Heart left ventricle (tissue), 16 donors: ENCODE measurements around the gene ERICH6B. TPM values are rescaled to one million over a fixed set of nuclear protein-coding genes. Genes with fewer than 3 reads are reported as not detected.

ENCODE experiments used
- ATAC-seq, 4 donors: fragments of 200-7000 bp; cut with Tn5 transposase; one replicate each; pipeline ENCODE4 v1.9.1; 2020 to 2022; ENCODE audit warnings: moderate library complexity in 4 of 4, mild to moderate bottlenecking in 3 of 4, moderate number of reproducible peaks in 1 of 4
- DNase-seq, 5 donors: peaks; one replicate each; pipeline ENCODE4 v3.0.0-alpha.2; 2020
- H3K27ac ChIP-seq, 12 donors: fragments of 200-600 bp; sonication (generic) in 4 of 12; one replicate each; pipeline versions ENCODE4 v1.5.0 to v1.8.0; 2016 to 2022; ENCODE audit warnings: mild to moderate bottlenecking in 2 of 12
- H3K27me3 ChIP-seq, 9 donors: fragments of 200-600 bp; sonication (generic) in 2 of 9; one replicate each; pipeline versions ENCODE4 v1.5.1 to v1.8.0; 2016 to 2022; ENCODE audit warnings: mild to moderate bottlenecking in 3 of 9
- H3K36me3 ChIP-seq, 9 donors: fragments of 200-600 bp; sonication (generic) in 2 of 9; one replicate each; pipeline versions ENCODE4 v1.5.0 to v1.8.0; 2018 to 2022; ENCODE audit warnings: mild to moderate bottlenecking in 2 of 9
- H3K4me1 ChIP-seq, 12 donors: fragments of 200-600 bp; sonication (generic) in 4 of 12; one replicate each; pipeline versions ENCODE4 v1.5.0 to v1.8.0; 2016 to 2022; ENCODE audit warnings: mild to moderate bottlenecking in 3 of 12
- H3K4me3 ChIP-seq, 12 donors: fragments of 200-600 bp; sonication (generic) in 4 of 12; one replicate each; pipeline versions ENCODE4 v1.5.0 to v1.8.0; 2017 to 2022; ENCODE audit warnings: mild to moderate bottlenecking in 9 of 12, moderate library complexity in 4 of 12
- H3K9me3 ChIP-seq, 12 donors: fragments of 200-600 bp; sonication (generic) in 4 of 12; one replicate each; pipeline versions ENCODE4 v1.5.0 to v1.8.0; 2016 to 2022; ENCODE audit warnings: mild to moderate bottlenecking in 1 of 12
- CTCF ChIP-seq, 12 donors: fragments of 200-600 bp; sonication (generic) in 4 of 12; IDR thresholded peaks; one replicate each; pipeline versions ENCODE4 v1.5.0 to v1.8.0; 2018 to 2022; ENCODE audit warnings: antibody characterized with exemption in 12 of 12, mild to moderate bottlenecking in 5 of 12
- POLR2A ChIP-seq, 2 donors: fragments of 450-650 bp; IDR thresholded peaks; one replicate each; pipeline ENCODE4 v1.6.1; 2017; ENCODE audit warnings: antibody characterized with exemption in 2 of 2, mild to moderate bottlenecking in 2 of 2, moderate library complexity in 2 of 2
- WGBS, 4 donors: extraction: QIAGEN DNeasy Blood & Tissue Kit in 2 of 4; methylation state at CpG; one replicate each; pipeline versions ENCODE4 v1.1.5 to v1.1.7; 2013 to 2018; 5-methylcytosine and 5-hydroxymethylcytosine counted together
- intact Hi-C, 10 donors: fragments of 100-400 bp; cut with DNase I; formaldehyde crosslinking; loops; one replicate each; pipeline versions ENCODE4 v1.11.1 to v1.14.2; 2022
- polyA plus RNA-seq, 2 donors: library from polyadenylated mRNA; stranded (reverse); fragments of 200-250 nt; gene quantifications; one replicate each; pipeline ENCODE4 v1.2.3, GENCODE V29; 2013
- total RNA-seq, 9 donors: library from RNA; depleted of rRNA in 2 of 9; stranded (reverse); fragments of >200 nt in 2 of 9; fragmentation: NEBNext Ultra II Directional in 3 of 9; extraction: Animal tissue kit (Norgen Biotek cat#: 25700) in 3 of 9; gene quantifications; one replicate each; pipeline versions ENCODE4 v1.1.0 to v1.2.4, GENCODE V29; 2016 to 2023
- donor health status: ischemic (EF 13 %, LVEDD 7.1; RV severe dilation, severe dysfunction).
- donor health status: healthy with polysubstance abuse.
- donor health status: DM: no; HTN: yes; CAD: no.
- donor health status: DM: no; HTN: no; CAD: no.
- donor health status: ischemic (EF 25% LVEDD 6.9; RV normal size, moderate dysfunction).
- donor health status: ischemic (EF 25% LVEDD 5.7; RV mildly dilated, moderate dysfunction).
- donor health status: healthy.
- donor health status: DM: yes; HTN: yes; CAD: no.
- donor health status: ischemic (EF 35%, LVEDD 5.7; RV mildly dilated, moderate dysfunction).
- donor health status: nonischemic (EF 11% LVEDD 7.7; RV severe dilation, severe dysfunction).
- donor health status: DM: yes; HTN: yes; CAD: no.
- donor health status: PGD.
- donor health status: ischemic (EF 29% LVEDD 5.4; RV normal size, mild dysfunction).
- donor health status: nonischemic (EF 23%, LVEDD 6.1; RV moderate dilation, normal function).

The ERICH6B gene
- total and polyA plus RNA-seq, 11 donors = not detected

GRCh38 chr13:45542878-45543277 lies 72.7 kb downstream of the ERICH6B start:
- Histone ChIP-seq H3K4me3 (no peak overlapping the region), H3K36me3 (peaks cover 0 to 4% (median 0%) of the 10 kb centered on the region in 9 donors), H3K27ac (no peak overlapping the region), H3K4me1 (peaks cover 0 to 4% (median 0%) of the 10 kb centered on the region in 12 donors), H3K27me3 (no peaks in the 10 kb centered on the region), H3K9me3 (no peaks in the 10 kb centered on the region)
- WGBS, 4 donors = 79 to 91% (median 81%) methylated on average over 3 to 5 of the region's 5 CpGs
- DNase-seq = no peak
- TF ChIP-seq POLR2A (IDR thresholded peaks at IDR 0.05) (no peak), CTCF (IDR thresholded peaks at IDR 0.05) (no peak)
- ATAC-seq = no peak
- intact Hi-C loops = no loop called here

GRCh38 chr13:45542391-45542790 lies 73.1 kb downstream of the ERICH6B start:
- H3K9me3 ChIP-seq = no peaks in the 10 kb centered on the region
- H3K27ac ChIP-seq = no peak overlapping the region
- no peaks in the 10 kb centered on the region for H3K27me3 ChIP-seq
- intact Hi-C loops = no loop called here
- peaks cover 0 to 4% (median 0%) of the 10 kb centered on the region in 12 donors for H3K4me1 ChIP-seq
- H3K4me3 ChIP-seq = no peak overlapping the region
- DNase-seq (no peak), ATAC-seq (no peak)
- WGBS, 4 donors = 74 to 84% (median 79%) methylated on average over 7 to 8 of the region's 8 CpGs
- peaks cover 0 to 9% (median 0%) of the 10 kb centered on the region in 9 donors for H3K36me3 ChIP-seq
- TF ChIP-seq CTCF (IDR thresholded peaks at IDR 0.05) (no peak), POLR2A (IDR thresholded peaks at IDR 0.05) (no peak)

GRCh38 chr13:45541806-45542205 lies 73.7 kb downstream of the ERICH6B start:
- Histone ChIP-seq H3K9me3 (no peaks in the 10 kb centered on the region), H3K4me3 (no peak overlapping the region), H3K4me1 (peaks cover 0 to 4% (median 0%) of the 10 kb centered on the region in 12 donors), H3K27me3 (no peaks in the 10 kb centered on the region), H3K36me3 (peaks cover 0 to 15% (median 0%) of the 10 kb centered on the region in 9 donors), H3K27ac (no peak overlapping the region)
- intact Hi-C loops = no loop called here
- WGBS, 4 donors = 83 to 93% (median 88%) methylated on average over 4 to 11 of the region's 11 CpGs
- DNase-seq (no peak), ATAC-seq (no peak)
- TF ChIP-seq POLR2A (IDR thresholded peaks at IDR 0.05) = no peak
- TF ChIP-seq CTCF (IDR thresholded peaks at IDR 0.05) = no peak

- no peak for DNase-seq
- Histone ChIP-seq H3K27ac (no peak overlapping the region), H3K4me1 (peaks cover 0 to 4% (median 0%) of the 10 kb centered on the region in 12 donors), H3K36me3 (peaks cover 0 to 24% (median 5%) of the 10 kb centered on the region in 9 donors), H3K27me3 (no peaks in the 10 kb centered on the region), H3K9me3 (no peaks in the 10 kb centered on the region), H3K4me3 (no peak overlapping the region)
- ATAC-seq = no peak
- no peak for TF ChIP-seq CTCF (IDR thresholded peaks at IDR 0.05)
- no peak for TF ChIP-seq POLR2A (IDR thresholded peaks at IDR 0.05)
- 88 to 93% (median 92%) methylated on average over 10 of the region's 10 CpGs for WGBS, 4 donors
- intact Hi-C loops = no loop called here
Measured at GRCh38 chr13:45540864-45541263, 74.7 kb downstream of the ERICH6B start.
